Colon (tissue), 2 donors: ENCODE results near the gene PPP1R36.
"Not testable (repeated sequence)": the region's sequence is repeated elsewhere in the genome, so short reads cannot be mapped to it uniquely, and the experiment has no call there.

ENCODE experiments used
- FAIRE-seq: peaks from 2 replicates; lab custom pipeline; 2012; peaks lifted over from hg19 to GRCh38; lab: Jason Lieb, UNC
- donor health status: control.
- donor health status: control.

PPP1R36 gene

GRCh38 chr14:64549791-64550620 is at the start of gene PPP1R36:
Gene PPP1R36, plus strand, starts transcription at chr14:64549961. Its CDS starts 37 bp downstream, at chr14:64549998.
- FAIRE-seq: no peak

- no peak for FAIRE-seq
Observed at GRCh38 chr14:64500088-64500487, 49.7 kb upstream of the PPP1R36 start.

- no peak for FAIRE-seq
Observed at GRCh38 chr14:64501411-64502171, 48.2 kb upstream of the PPP1R36 start.

GRCh38 chr14:64502456-64502855 is 47.3 kb upstream of the PPP1R36 start:
- no peak for FAIRE-seq

GRCh38 chr14:64502887-64503433 is 46.8 kb upstream of the PPP1R36 start:
- FAIRE-seq: no peak

- no peak for FAIRE-seq
Observed at GRCh38 chr14:64503434-64504309, 46.1 kb upstream of the PPP1R36 start, which contains the start of gene ZBTB25. Gene ZBTB25, minus strand, starts transcription at chr14:64503838. Its CDS starts 13,305 bp downstream, at chr14:64490533.

GRCh38 chr14:64504310-64504896 is 45.4 kb upstream of the PPP1R36 start, which contains the start of gene ZBTB1:
Gene ZBTB1, plus strand, starts transcription at chr14:64504770. Its CDS starts 16,735 bp downstream, at chr14:64521505.
- no peak for FAIRE-seq

- FAIRE-seq: no peak
Observed at GRCh38 chr14:64504897-64505794, 44.6 kb upstream of the PPP1R36 start.

GRCh38 chr14:64506721-64507120 is 43.0 kb upstream of the PPP1R36 start:
- FAIRE-seq: no peak

- no peak for FAIRE-seq
Observed at GRCh38 chr14:64507376-64508156, 42.2 kb upstream of the PPP1R36 start.

GRCh38 chr14:64508215-64508776 is 41.5 kb upstream of the PPP1R36 start:
- no peak for FAIRE-seq

GRCh38 chr14:64509036-64509435 is 40.7 kb upstream of the PPP1R36 start:
- FAIRE-seq: no peak

- no peak for FAIRE-seq
Observed at GRCh38 chr14:64510825-64511671, 38.7 kb upstream of the PPP1R36 start.

GRCh38 chr14:64513271-64513670 is 36.5 kb upstream of the PPP1R36 start:
- no peak for FAIRE-seq

GRCh38 chr14:64515053-64515452 is 34.7 kb upstream of the PPP1R36 start:
- no peak for FAIRE-seq

GRCh38 chr14:64516969-64517368 is 32.8 kb upstream of the PPP1R36 start:
- no peak for FAIRE-seq

GRCh38 chr14:64517667-64518066 is 32.1 kb upstream of the PPP1R36 start:
- not testable (repeated sequence) for FAIRE-seq

GRCh38 chr14:64518229-64518628 is 31.5 kb upstream of the PPP1R36 start:
- no peak for FAIRE-seq
